GM19035 (cell line): Measurements from ENCODE around the gene MALAT1.

Experiments used
- ATAC-seq: cut with Tn5 transposase; IDR thresholded peaks from one replicate; pipeline ENCODE4 v1.9.1; 2021; ENCODE audit not compliant: unreplicated experiment

The MALAT1 gene

GRCh38 chr11:65478388-65479183, 20.3 kb upstream of the MALAT1 start:
- ATAC-seq = no peak

- no peak for ATAC-seq
Measured at GRCh38 chr11:65479184-65480145, 19.4 kb upstream of the MALAT1 start.

GRCh38 chr11:65482306-65482850, 16.5 kb upstream of the MALAT1 start:
- ATAC-seq = no peak

- no peak for ATAC-seq
Measured at GRCh38 chr11:65485920-65486219, 13.0 kb upstream of the MALAT1 start.

GRCh38 chr11:65486570-65487466, 12.0 kb upstream of the MALAT1 start:
- no peak for ATAC-seq

GRCh38 chr11:65487467-65488272, 11.2 kb upstream of the MALAT1 start:
- no peak for ATAC-seq

GRCh38 chr11:65488273-65489034, 10.4 kb upstream of the MALAT1 start:
- no peak for ATAC-seq

- ATAC-seq = no peak
Measured at GRCh38 chr11:65489035-65489705, 9.7 kb upstream of the MALAT1 start.

GRCh38 chr11:65489706-65490320, 9.0 kb upstream of the MALAT1 start:
- no peak for ATAC-seq

GRCh38 chr11:65491163-65491465, 7.7 kb upstream of the MALAT1 start:
- ATAC-seq = no peak

- no peak for ATAC-seq
Measured at GRCh38 chr11:65491614-65492386, 7.0 kb upstream of the MALAT1 start.

GRCh38 chr11:65492387-65492636, 6.5 kb upstream of the MALAT1 start:
- no peak for ATAC-seq

GRCh38 chr11:65492637-65493366, 6.0 kb upstream of the MALAT1 start:
- ATAC-seq = no peak

- no peak for ATAC-seq
Measured at GRCh38 chr11:65493367-65494176, 5.3 kb upstream of the MALAT1 start.

GRCh38 chr11:65496304-65497140, 2.3 kb upstream of the MALAT1 start:
- ATAC-seq = peak; percentile 0
